ENCODE measurements around the gene FOXP2. TPM values are rescaled to one million over a fixed set of nuclear protein-coding genes. Genes with fewer than 3 reads are reported as not detected.

The FOXP2 gene
- total RNA-seq, 2 experiments from 2014 or later: not detected

DNA sequence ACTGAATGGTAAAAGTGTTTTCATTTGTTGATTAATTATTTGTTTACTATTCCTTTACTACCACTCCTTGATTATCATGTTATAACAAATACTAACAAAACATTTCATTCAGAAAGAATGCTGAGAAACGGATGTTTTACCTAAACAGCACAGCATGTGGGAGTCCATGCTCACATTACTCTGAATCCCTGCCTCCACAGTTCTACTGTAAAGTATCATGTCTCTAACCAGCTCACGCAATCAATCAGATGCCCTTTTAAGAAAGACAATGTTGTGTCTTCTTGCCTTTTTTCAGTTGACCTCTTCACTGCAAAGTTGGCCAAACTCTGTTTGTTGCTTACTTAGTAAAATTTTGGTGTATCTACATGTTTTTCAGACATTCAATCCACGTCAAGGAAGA is 274.8 kb downstream of the FOXP2 start:
- Mint-ChIP-seq H3K4me3 (no peak overlapping the region), H3K27ac (no peak overlapping the region), H3K9me3 (no peaks in the 10 kb centered on the region), H3K27me3 (no peaks in the 10 kb centered on the region), H3K4me1 (ENCODE audit: low read depth) (no peaks in the 10 kb centered on the region), H3K36me3 (ENCODE audit: low read depth) (no peaks in the 10 kb centered on the region)
- POLR2A ChIA-PET: no interaction called here
- DNase-seq (no peak), ATAC-seq (ENCODE audit: poor library complexity) (no peak)
- H3K27me3 ChIP-seq (ENCODE audit: control insufficient read depth in 1 of 2, insufficient read depth in 2 of 2, low read length in 2 of 2): no peaks in the 10 kb centered on the region
- H3K4me1 ChIP-seq (ENCODE audit: insufficient read depth, low read length): no peaks in the 10 kb centered on the region
- H3K36me3 ChIP-seq (ENCODE audit: insufficient read depth, low read length): no peaks in the 10 kb centered on the region
- CTCF ChIA-PET: no interaction called here
- TF ChIP-seq, protein P1, sequence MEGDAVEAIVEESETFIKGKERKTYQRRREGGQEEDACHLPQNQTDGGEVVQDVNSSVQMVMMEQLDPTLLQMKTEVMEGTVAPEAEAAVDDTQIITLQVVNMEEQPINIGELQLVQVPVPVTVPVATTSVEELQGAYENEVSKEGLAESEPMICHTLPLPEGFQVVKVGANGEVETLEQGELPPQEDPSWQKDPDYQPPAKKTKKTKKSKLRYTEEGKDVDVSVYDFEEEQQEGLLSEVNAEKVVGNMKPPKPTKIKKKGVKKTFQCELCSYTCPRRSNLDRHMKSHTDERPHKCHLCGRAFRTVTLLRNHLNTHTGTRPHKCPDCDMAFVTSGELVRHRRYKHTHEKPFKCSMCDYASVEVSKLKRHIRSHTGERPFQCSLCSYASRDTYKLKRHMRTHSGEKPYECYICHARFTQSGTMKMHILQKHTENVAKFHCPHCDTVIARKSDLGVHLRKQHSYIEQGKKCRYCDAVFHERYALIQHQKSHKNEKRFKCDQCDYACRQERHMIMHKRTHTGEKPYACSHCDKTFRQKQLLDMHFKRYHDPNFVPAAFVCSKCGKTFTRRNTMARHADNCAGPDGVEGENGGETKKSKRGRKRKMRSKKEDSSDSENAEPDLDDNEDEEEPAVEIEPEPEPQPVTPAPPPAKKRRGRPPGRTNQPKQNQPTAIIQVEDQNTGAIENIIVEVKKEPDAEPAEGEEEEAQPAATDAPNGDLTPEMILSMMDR (IDR thresholded peaks at IDR 0.05): no peak
- no peak overlapping the region for H3K27ac ChIP-seq (ENCODE audit: low read depth in 1 of 2, low read length in 2 of 2)
- intact Hi-C loops (cut with DNase I, micrococcal nuclease): no loop called here
- H3K9me3 ChIP-seq (ENCODE audit: control insufficient read depth in 1 of 2, insufficient read depth in 1 of 2, low read length in 2 of 2): no peaks in the 10 kb centered on the region
- no peak overlapping the region for H3K4me3 ChIP-seq (ENCODE audit: low read length)

DNA sequence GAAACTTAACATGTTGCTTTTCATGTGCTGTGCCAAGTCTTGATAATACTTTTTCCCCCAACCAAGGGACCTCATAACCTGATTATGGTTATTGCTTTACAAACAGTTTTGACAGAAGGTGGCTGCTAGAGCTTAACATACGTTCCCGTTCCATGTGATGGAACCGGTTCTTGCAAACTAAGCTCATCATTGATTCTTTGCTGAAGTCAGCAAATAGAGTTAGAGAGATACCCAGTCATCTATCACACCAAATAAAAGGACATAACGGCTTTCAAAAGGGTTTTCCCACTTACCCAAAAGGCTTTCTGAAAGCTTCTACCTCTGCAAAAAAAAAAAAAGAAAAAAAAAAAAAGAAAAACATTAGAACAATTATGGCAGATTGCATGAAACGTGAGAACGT is 277.0 kb downstream of the FOXP2 start:
- CTCF ChIA-PET: no interaction called here
- H3K4me3 Mint-ChIP-seq: no peak overlapping the region
- Histone ChIP-seq H3K36me3 (ENCODE audit: insufficient read depth, low read length) (no peaks in the 10 kb centered on the region), H3K27me3 (ENCODE audit: control insufficient read depth in 1 of 2, insufficient read depth in 2 of 2, low read length in 2 of 2) (no peaks in the 10 kb centered on the region), H3K4me1 (ENCODE audit: insufficient read depth, low read length) (no peaks in the 10 kb centered on the region), H3K4me3 (ENCODE audit: low read length) (no peak overlapping the region), H3K27ac (ENCODE audit: low read depth in 1 of 2, low read length in 2 of 2) (no peak overlapping the region), H3K9me3 (ENCODE audit: control insufficient read depth in 1 of 2, insufficient read depth in 1 of 2, low read length in 2 of 2) (no peaks in the 10 kb centered on the region)
- POLR2A ChIA-PET: no interaction called here
- no peaks in the 10 kb centered on the region for H3K27me3 Mint-ChIP-seq
- H3K4me1 Mint-ChIP-seq (ENCODE audit: low read depth): no peaks in the 10 kb centered on the region
- no peaks in the 10 kb centered on the region for H3K36me3 Mint-ChIP-seq (ENCODE audit: low read depth)
- intact Hi-C loops (cut with DNase I, micrococcal nuclease): no loop called here
- H3K9me3 Mint-ChIP-seq: no peaks in the 10 kb centered on the region
- DNase-seq: no peak
- no peak for ATAC-seq (ENCODE audit: poor library complexity)
- TF ChIP-seq, protein P1 (IDR thresholded peaks at IDR 0.05): no peak
- no peak overlapping the region for H3K27ac Mint-ChIP-seq

DNA sequence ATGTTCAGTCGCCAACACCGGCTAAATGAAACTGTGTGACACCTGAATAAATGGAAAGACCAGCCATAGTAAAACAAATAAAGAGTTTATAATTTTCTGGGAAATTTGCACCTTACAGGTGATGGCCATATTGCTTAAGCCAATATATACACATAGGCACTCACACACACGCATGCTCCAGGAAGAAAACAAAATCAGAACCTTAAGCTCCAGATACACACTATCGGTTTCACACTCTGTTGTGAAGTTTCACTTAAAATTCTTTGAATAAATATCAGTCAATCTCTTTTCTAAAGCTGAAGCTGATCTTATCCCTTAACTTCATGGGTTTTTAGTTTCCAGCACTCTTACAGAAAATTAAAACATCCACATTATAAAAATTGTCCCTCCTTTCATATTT is 280.6 kb downstream of the FOXP2 start:
- Mint-ChIP-seq H3K4me1 (ENCODE audit: low read depth) (no peaks in the 10 kb centered on the region), H3K9me3 (no peaks in the 10 kb centered on the region), H3K36me3 (ENCODE audit: low read depth) (no peaks in the 10 kb centered on the region), H3K4me3 (no peak overlapping the region), H3K27me3 (no peaks in the 10 kb centered on the region), H3K27ac (no peak overlapping the region)
- ATAC-seq (ENCODE audit: poor library complexity) (no peak), DNase-seq (no peak)
- no peaks in the 10 kb centered on the region for H3K4me1 ChIP-seq (ENCODE audit: insufficient read depth, low read length)
- H3K9me3 ChIP-seq (ENCODE audit: control insufficient read depth in 1 of 2, insufficient read depth in 1 of 2, low read length in 2 of 2): peaks cover 0 to 4% of the 10 kb centered on the region in 2 experiments
- no peak overlapping the region for H3K27ac ChIP-seq (ENCODE audit: low read depth in 1 of 2, low read length in 2 of 2)
- CTCF ChIA-PET: no interaction called here
- H3K36me3 ChIP-seq (ENCODE audit: insufficient read depth, low read length): no peaks in the 10 kb centered on the region
- H3K4me3 ChIP-seq (ENCODE audit: low read length): no peak overlapping the region
- intact Hi-C loops (cut with DNase I, micrococcal nuclease): no loop called here
- H3K27me3 ChIP-seq (ENCODE audit: control insufficient read depth in 1 of 2, insufficient read depth in 2 of 2, low read length in 2 of 2): no peaks in the 10 kb centered on the region
- TF ChIP-seq, protein P1 (IDR thresholded peaks at IDR 0.05): no peak
- POLR2A ChIA-PET: no interaction called here

Data from CD4-positive, alpha-beta T cell (primary cell).